K562 (cell line): ENCODE results near the gene FIS1. TPM values are rescaled to one million over a fixed set of nuclear protein-coding genes. Genes with fewer than 3 reads are reported as not detected.

ENCODE experiments used
- ARNT ChIP-seq, 2 experiments: fragments of 450-650 bp; IDR thresholded peaks; 2 replicates each; pipeline ENCODE4 v1.6.1; 2016; ENCODE audit warnings: mild to moderate bottlenecking in 1 of 2
- CREB5 ChIP-seq: fragments of 250-450 bp; sonication (Bioruptor Pico); IDR thresholded peaks from 2 replicates; pipeline ENCODE4 v1.5.0; 2020; ENCODE audit warnings: mild to moderate bottlenecking
- FIP1L1 ChIP-seq: fragments of 200-400 bp; formaldehyde crosslinking; IDR thresholded peaks from 2 replicates; pipeline ENCODE4 v1.6.1; 2018; ENCODE audit warnings: mild to moderate bottlenecking, low read depth, low read length; ENCODE audit not compliant: poor library complexity, severe bottlenecking
- FUS ChIP-seq: fragments of 200-400 bp; formaldehyde crosslinking; optimal IDR thresholded peaks from 2 replicates; pipeline ENCODE3; 2017; ENCODE audit warnings: low read depth, low read length
- LEF1 ChIP-seq: fragments of 450-650 bp; IDR thresholded peaks from 2 replicates; pipeline ENCODE4 v1.6.1; 2016; ENCODE audit warnings: mild to moderate bottlenecking
- PYGO2 ChIP-seq: fragments of 450-650 bp; IDR thresholded peaks from 2 replicates; pipeline ENCODE4 v1.6.1; 2016; ENCODE audit warnings: mild to moderate bottlenecking, missing genetic modification characterization, moderate library complexity, missing compliant biosample characterization
- SMC3 ChIP-seq: conservative IDR thresholded peaks from 2 replicates; pipeline ENCODE4 v1.6.1; 2011; ENCODE audit warnings: low read depth, low read length, improper control_type of control experiment; ENCODE audit not compliant: insufficient read depth
- TSC22D4 ChIP-seq: fragments of 450-650 bp; IDR thresholded peaks from 2 replicates; pipeline ENCODE4 v1.6.1; 2016; ENCODE audit warnings: missing genetic modification characterization, missing biosample characterization, control low read depth
- ZNF609 ChIP-seq: sonication (generic); formaldehyde crosslinking; IDR thresholded peaks from 2 replicates; pipeline ENCODE4 v1.8.1; 2023; ENCODE audit warnings: missing genetic modification reagents, mild to moderate bottlenecking, borderline replicate concordance
- ZNF740 ChIP-seq, 3 experiments: fragments of 200-800 bp in 1 of 3; sonication (Bioruptor generic) in 1 of 3; sonication (generic) in 1 of 3; formaldehyde crosslinking in 1 of 3; IDR thresholded peaks; 2 replicates each; pipeline versions ENCODE4 v1.6.1 to v1.8.0; 2016 to 2022; ENCODE audit warnings: mild to moderate bottlenecking in 2 of 3, missing compliant biosample characterization in 2 of 3, missing genetic modification characterization in 2 of 3, missing genetic modification reagents in 1 of 3
- polyA plus RNA-seq, 8 experiments: library from polyadenylated mRNA; depleted of rRNA in 4 of 8; stranded (reverse) in 5 of 8; unstranded in 3 of 8; fragments of >200 nt; fragmentation: Nextera tagmentation in 2 of 8; fragmentation: Illumina TruSeq in 1 of 8; extraction: Ambion mirVana in 2 of 8; extraction: Trizol in 1 of 8; gene quantifications; 2 replicates each; pipeline versions ENCODE4 v1.2.1 to v1.2.3, GENCODE V29; 2011 to 2014; ENCODE audit warnings: inconsistent platforms in 1 of 8, missing spikeins in 1 of 8
- total RNA-seq, 7 experiments: library from RNA; depleted of rRNA in 6 of 7; stranded (reverse); fragments of >200 nt in 6 of 7; fragmentation: Illumina TruSeq in 2 of 7; extraction: Trizol in 2 of 7; gene quantifications; 2 replicates each; pipeline versions ENCODE4 v1.2.1 to v1.2.3, GENCODE V29; 2011 to 2021; ENCODE audit warnings: low replicate concordance in 1 of 7
- TF ChIP-seq, protein P1 (sequence below): fragments of 200-800 bp; sonication (Bioruptor generic); IDR thresholded peaks from 2 replicates; pipeline ENCODE4 v1.6.1; 2016; ENCODE audit warnings: missing genetic modification characterization, missing compliant biosample characterization

FIS1 gene
- total and polyA plus RNA-seq, 9 of the 15 experiments (the other 6 are each of a cell fraction or from before 2014, with no cell fraction given): 86.0 to 257 (median 144) TPM

GRCh38 chr7:101217388-101218235 lies 27.3 kb downstream of the FIS1 start, which contains the start of the genes PLOD3 and ZNHIT1 (continued):
- no peak for TF ChIP-seq ZNF609 (CRISPR knock-in tag)
- peak; percentile 97 to 99 for TF ChIP-seq ARNT (IDR thresholded peaks at IDR 0.05)
- no peak for TF ChIP-seq SMC3
- TF ChIP-seq FIP1L1: no peak
- TF ChIP-seq ZNF740 (CRISPR knock-in tag; IDR thresholded peaks at IDR 0.05): no peak
- TF ChIP-seq ZNF740 (tag; IDR thresholded peaks at IDR 0.05): no peak
- peak; percentile 38 for TF ChIP-seq FUS
- no peak for TF ChIP-seq TSC22D4 (tag)
- TF ChIP-seq, protein P1, sequence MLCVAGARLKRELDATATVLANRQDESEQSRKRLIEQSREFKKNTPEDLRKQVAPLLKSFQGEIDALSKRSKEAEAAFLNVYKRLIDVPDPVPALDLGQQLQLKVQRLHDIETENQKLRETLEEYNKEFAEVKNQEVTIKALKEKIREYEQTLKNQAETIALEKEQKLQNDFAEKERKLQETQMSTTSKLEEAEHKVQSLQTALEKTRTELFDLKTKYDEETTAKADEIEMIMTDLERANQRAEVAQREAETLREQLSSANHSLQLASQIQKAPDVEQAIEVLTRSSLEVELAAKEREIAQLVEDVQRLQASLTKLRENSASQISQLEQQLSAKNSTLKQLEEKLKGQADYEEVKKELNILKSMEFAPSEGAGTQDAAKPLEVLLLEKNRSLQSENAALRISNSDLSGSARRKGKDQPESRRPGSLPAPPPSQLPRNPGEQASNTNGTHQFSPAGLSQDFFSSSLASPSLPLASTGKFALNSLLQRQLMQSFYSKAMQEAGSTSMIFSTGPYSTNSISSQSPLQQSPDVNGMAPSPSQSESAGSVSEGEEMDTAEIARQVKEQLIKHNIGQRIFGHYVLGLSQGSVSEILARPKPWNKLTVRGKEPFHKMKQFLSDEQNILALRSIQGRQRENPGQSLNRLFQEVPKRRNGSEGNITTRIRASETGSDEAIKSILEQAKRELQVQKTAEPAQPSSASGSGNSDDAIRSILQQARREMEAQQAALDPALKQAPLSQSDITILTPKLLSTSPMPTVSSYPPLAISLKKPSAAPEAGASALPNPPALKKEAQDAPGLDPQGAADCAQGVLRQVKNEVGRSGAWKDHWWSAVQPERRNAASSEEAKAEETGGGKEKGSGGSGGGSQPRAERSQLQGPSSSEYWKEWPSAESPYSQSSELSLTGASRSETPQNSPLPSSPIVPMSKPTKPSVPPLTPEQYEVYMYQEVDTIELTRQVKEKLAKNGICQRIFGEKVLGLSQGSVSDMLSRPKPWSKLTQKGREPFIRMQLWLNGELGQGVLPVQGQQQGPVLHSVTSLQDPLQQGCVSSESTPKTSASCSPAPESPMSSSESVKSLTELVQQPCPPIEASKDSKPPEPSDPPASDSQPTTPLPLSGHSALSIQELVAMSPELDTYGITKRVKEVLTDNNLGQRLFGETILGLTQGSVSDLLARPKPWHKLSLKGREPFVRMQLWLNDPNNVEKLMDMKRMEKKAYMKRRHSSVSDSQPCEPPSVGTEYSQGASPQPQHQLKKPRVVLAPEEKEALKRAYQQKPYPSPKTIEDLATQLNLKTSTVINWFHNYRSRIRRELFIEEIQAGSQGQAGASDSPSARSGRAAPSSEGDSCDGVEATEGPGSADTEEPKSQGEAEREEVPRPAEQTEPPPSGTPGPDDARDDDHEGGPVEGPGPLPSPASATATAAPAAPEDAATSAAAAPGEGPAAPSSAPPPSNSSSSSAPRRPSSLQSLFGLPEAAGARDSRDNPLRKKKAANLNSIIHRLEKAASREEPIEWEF (CRISPR knock-in tag): no peak
- TF ChIP-seq PYGO2 (tag): no peak
- no peak for TF ChIP-seq CREB5 (CRISPR knock-in tag)
- TF ChIP-seq LEF1: 0 out of 2 replicates have a peak, but pooled peaks have one; percentile 33
